ENCODE results near the gene APEX2.
"Not testable (repeated sequence)": the region's sequence is repeated elsewhere in the genome, so short reads cannot be mapped to it uniquely, and the experiment has no call there.

Gene APEX2

DNA sequence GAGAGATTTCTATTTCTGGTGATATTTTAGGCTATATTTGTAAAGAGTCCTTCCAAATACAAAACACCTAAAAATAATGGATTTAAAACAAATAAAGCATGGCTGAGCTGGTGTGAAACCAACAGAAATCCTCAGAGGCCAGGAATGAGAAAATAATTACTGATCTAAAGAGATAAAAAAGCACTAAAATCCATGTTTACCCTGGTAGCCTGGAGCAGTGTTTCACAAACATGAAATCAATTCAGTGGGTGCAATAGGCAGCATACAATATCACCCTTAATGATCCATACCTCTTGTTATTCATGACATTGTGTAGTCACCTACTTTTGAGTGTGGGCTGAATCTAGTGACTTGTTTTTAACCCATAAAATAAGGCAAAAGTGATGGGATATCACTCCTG is 20.7 kb upstream of the APEX2 start:
- Histone ChIP-seq H3K36me3 (ENCODE audit: insufficient read depth, insufficient read length, low read length) (no peaks in the 10 kb centered on the region), H3K9ac (ENCODE audit: insufficient read length, low read depth) (no peak overlapping the region), H3K27me3 (ENCODE audit: insufficient read depth, insufficient read length) (no peaks in the 10 kb centered on the region), H3K4me1 (ENCODE audit: insufficient read depth, insufficient read length) (no peaks in the 10 kb centered on the region), H3K4me3 (ENCODE audit: insufficient read length, low read depth) (no peak overlapping the region), H3K9me3 (ENCODE audit: insufficient read depth, low read length) (no peaks in the 10 kb centered on the region)
- TF ChIP-seq SUZ12 (IDR thresholded peaks at IDR 0.05; ENCODE audit: extremely low read depth, insufficient read depth, insufficient read length) (no peak), YY1 (IDR thresholded peaks at IDR 0.05; ENCODE audit: insufficient read depth, insufficient read length) (no peak), ZNF274 (IDR thresholded peaks at IDR 0.05; ENCODE audit: low read depth, low read length) (no peak)
- DNase-seq (ENCODE audit: low read depth, low spot score): no peak

DNA sequence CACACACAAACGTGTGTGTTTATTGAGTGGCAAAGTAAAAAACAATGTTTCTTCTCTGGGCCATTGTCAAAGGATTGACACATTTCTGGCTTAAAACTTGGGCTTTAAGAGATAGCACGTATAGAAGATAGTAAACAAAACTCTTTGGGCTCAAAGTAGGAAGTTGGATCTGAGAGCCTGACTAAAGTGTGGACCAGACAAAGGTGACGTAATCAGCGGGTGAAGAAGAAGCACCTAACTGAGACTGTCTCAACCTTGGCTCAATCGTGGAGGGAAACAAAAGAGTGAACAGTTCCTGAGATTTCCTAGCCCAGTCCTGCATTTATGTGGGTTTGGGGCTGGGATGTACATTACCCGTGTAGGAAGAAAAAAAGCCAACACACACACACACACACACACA is 19.8 kb upstream of the APEX2 start:
- no peak for DNase-seq (ENCODE audit: low read depth, low spot score)
- TF ChIP-seq ZNF274 (IDR thresholded peaks at IDR 0.05; ENCODE audit: low read depth, low read length) (no peak), SUZ12 (IDR thresholded peaks at IDR 0.05; ENCODE audit: extremely low read depth, insufficient read depth, insufficient read length) (no peak), YY1 (IDR thresholded peaks at IDR 0.05; ENCODE audit: insufficient read depth, insufficient read length) (no peak)
- no peaks in the 10 kb centered on the region for H3K9me3 ChIP-seq (ENCODE audit: insufficient read depth, low read length)
- H3K27me3 ChIP-seq (ENCODE audit: insufficient read depth, insufficient read length): no peaks in the 10 kb centered on the region
- no peaks in the 10 kb centered on the region for H3K36me3 ChIP-seq (ENCODE audit: insufficient read depth, insufficient read length, low read length)
- H3K4me1 ChIP-seq (ENCODE audit: insufficient read depth, insufficient read length): no peaks in the 10 kb centered on the region
- no peak overlapping the region for H3K4me3 ChIP-seq (ENCODE audit: insufficient read length, low read depth)
- H3K9ac ChIP-seq (ENCODE audit: insufficient read length, low read depth): no peak overlapping the region

DNA sequence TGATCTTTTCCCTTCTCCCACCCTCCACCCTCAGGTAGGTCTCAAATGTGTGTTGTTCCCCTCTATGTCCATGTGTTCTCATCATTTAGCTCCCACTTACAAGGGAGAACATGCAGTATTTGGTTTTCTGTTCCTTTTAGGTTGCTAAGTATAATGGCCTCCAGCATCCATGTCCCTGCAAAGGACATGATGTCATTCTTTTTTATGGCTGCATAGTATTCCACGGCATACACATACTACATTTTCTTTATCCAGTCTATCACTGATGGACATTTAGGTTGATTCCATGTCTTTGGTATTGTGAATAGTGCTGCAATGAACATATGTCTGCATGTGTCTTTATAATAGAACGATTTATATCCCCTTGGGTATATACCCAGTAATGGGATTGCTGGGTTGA is 16.9 kb upstream of the APEX2 start:
- not testable (repeated sequence) for H3K9ac ChIP-seq (ENCODE audit: insufficient read length, low read depth); H3K9me3 ChIP-seq (ENCODE audit: insufficient read depth, low read length); H3K4me1 ChIP-seq (ENCODE audit: insufficient read depth, insufficient read length); DNase-seq (ENCODE audit: low read depth, low spot score); H3K27me3 ChIP-seq (ENCODE audit: insufficient read depth, insufficient read length); H3K4me3 ChIP-seq (ENCODE audit: insufficient read length, low read depth); H3K36me3 ChIP-seq (ENCODE audit: insufficient read depth, insufficient read length, low read length)

DNA sequence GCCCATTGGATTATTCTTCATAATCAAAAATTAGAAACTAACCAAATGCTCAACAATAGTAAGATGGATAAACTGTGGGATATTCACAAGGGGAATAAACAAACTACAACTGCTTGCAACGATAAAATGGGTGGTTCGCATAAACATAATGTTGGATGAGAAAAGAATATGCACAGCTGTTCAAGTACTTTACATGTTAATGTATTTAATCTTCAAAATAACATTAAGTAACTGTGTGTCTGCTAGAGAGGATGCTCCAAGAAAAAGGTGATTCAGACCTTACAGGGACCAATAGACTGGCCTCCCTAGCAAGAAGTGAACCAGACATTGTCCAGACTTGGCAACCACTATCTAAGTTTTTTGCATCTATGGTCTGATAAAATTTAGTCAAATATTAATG is 8.5 kb upstream of the APEX2 start:
- H3K27me3 ChIP-seq (ENCODE audit: insufficient read depth, insufficient read length): no peaks in the 10 kb centered on the region
- H3K4me3 ChIP-seq (ENCODE audit: insufficient read length, low read depth): no peak overlapping the region
- no peak for DNase-seq (ENCODE audit: low read depth, low spot score)
- no peaks in the 10 kb centered on the region for H3K4me1 ChIP-seq (ENCODE audit: insufficient read depth, insufficient read length)
- H3K36me3 ChIP-seq (ENCODE audit: insufficient read depth, insufficient read length, low read length): no peaks in the 10 kb centered on the region
- no peak overlapping the region for H3K9ac ChIP-seq (ENCODE audit: insufficient read length, low read depth)
- H3K9me3 ChIP-seq (ENCODE audit: insufficient read depth, low read length): no peaks in the 10 kb centered on the region
- TF ChIP-seq YY1 (IDR thresholded peaks at IDR 0.05; ENCODE audit: insufficient read depth, insufficient read length) (no peak), SUZ12 (IDR thresholded peaks at IDR 0.05; ENCODE audit: extremely low read depth, insufficient read depth, insufficient read length) (no peak), ZNF274 (IDR thresholded peaks at IDR 0.05; ENCODE audit: low read depth, low read length) (no peak)

DNA sequence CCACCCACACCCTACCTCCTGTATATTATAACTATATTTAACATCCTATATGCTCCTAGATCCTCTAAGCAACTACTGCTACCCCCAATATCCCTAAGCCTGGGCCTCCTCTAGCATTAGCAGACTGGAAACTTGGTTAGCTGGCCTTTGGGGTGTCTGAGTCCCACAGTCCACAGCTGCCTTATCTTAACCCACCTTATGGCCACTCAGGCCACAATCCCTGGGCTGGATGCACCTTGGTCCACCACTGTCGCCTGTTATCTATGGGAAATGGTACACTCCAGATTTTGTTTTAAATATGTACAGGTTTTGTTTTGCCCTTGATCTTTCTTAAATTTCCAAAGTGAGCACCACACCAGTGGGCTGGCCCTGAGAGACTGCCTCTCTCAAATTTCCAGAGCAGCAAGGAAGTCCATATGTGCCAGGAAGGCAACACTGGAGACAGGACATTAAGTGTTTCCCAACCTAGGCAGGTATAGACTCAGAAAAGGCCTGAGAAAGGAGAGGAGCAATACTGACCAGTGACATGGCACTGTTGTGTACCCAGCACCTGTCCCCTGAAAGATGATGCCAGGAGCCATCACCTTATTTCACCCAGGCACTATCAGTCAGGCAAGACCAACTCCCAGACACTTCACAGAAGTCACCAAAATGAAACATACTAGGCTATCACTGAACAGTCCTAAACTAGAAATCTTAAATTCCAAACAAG is 7.1 kb upstream of the APEX2 start:
- H3K36me3 ChIP-seq (ENCODE audit: insufficient read depth, insufficient read length, low read length): no peaks in the 10 kb centered on the region

DNA sequence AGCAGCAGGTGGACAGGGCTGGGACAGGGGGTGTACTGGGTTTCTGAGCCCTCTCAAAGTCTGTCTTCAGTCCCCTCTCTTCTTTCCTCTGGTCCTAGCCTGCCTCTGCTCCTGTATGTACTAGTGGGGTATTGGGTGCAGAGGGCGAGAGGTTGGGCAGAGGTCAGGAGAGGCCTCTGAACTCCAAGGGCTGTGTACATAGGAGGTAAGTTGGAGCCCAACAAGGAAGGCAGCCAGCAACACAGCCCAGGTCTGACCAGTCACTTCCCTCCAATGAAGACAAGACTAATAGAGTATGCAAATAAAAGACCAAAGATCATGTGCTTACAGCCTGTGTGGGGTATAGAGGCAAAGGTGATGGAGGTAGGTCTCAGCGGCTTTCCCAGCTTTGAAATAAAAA is 6.1 kb upstream of the APEX2 start, which contains the start of gene PFKFB1:
Gene PFKFB1 (minus strand): TSS at position 90 of the 400 bp plus-strand sequence. CDS start 181 bp downstream, outside the sequence.
- H3K36me3 ChIP-seq (ENCODE audit: insufficient read depth, insufficient read length, low read length): no peaks in the 10 kb centered on the region
- TF ChIP-seq YY1 (IDR thresholded peaks at IDR 0.05; ENCODE audit: insufficient read depth, insufficient read length) (no peak), ZNF274 (IDR thresholded peaks at IDR 0.05; ENCODE audit: low read depth, low read length) (no peak), SUZ12 (IDR thresholded peaks at IDR 0.05; ENCODE audit: extremely low read depth, insufficient read depth, insufficient read length) (no peak)
- no peaks in the 10 kb centered on the region for H3K27me3 ChIP-seq (ENCODE audit: insufficient read depth, insufficient read length)
- no peak within 1 kb of the TSS for H3K4me3 ChIP-seq (ENCODE audit: insufficient read length, low read depth)
- no peak for DNase-seq (ENCODE audit: low read depth, low spot score)
- H3K9me3 ChIP-seq (ENCODE audit: insufficient read depth, low read length): no peaks in the 10 kb centered on the region
- H3K9ac ChIP-seq (ENCODE audit: insufficient read length, low read depth): no peak within 1 kb of the TSS
- H3K4me1 ChIP-seq (ENCODE audit: insufficient read depth, insufficient read length): no peaks in the 10 kb centered on the region

More for the DNA sequence above, 7.1 kb upstream of the APEX2 start:
- no peaks in the 10 kb centered on the region for H3K4me1 ChIP-seq (ENCODE audit: insufficient read depth, insufficient read length)
- H3K9me3 ChIP-seq (ENCODE audit: insufficient read depth, low read length): no peaks in the 10 kb centered on the region
- H3K9ac ChIP-seq (ENCODE audit: insufficient read length, low read depth): no peak overlapping the region
- no peaks in the 10 kb centered on the region for H3K27me3 ChIP-seq (ENCODE audit: insufficient read depth, insufficient read length)
- TF ChIP-seq SUZ12 (IDR thresholded peaks at IDR 0.05; ENCODE audit: extremely low read depth, insufficient read depth, insufficient read length) (no peak), YY1 (IDR thresholded peaks at IDR 0.05; ENCODE audit: insufficient read depth, insufficient read length) (no peak), ZNF274 (IDR thresholded peaks at IDR 0.05; ENCODE audit: low read depth, low read length) (no peak)
- DNase-seq (ENCODE audit: low read depth, low spot score): no peak
- H3K4me3 ChIP-seq (ENCODE audit: insufficient read length, low read depth): no peak overlapping the region

DNA sequence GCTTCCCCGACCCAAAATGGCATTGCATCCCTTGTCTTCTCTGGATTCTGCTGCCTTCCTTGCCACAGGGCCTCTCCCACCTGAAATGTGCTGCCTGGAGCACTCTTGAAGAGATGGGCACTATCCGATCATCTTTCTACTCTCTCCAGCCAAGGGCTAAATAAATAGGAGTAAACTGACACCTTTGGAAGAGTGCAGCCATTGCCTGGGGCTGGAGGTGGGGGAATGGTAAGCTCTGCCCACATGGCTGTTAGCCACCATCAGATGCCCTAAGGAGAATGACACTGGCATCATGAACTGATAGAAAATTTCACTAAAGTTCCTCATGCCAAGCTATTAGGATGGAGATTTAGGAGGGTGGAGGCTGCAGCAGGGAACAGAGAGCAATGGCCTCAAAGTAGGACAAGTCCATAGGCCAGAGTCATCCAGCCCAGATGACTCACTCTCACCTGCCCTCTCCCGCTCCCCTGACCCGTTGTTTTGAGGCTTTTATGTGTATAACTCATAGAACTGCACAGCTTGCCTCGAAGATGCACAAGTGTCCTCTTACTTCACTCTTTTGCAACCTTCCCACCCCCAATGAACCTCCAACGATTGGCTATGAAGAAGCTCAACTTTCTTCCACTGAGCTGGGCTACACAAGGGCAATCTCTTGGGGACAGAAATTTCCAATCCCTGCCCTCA is 5.4 kb upstream of the APEX2 start:
- H3K27me3 ChIP-seq (ENCODE audit: insufficient read depth, insufficient read length): no peaks in the 10 kb centered on the region
- H3K9ac ChIP-seq (ENCODE audit: insufficient read length, low read depth): no peak overlapping the region
- H3K4me3 ChIP-seq (ENCODE audit: insufficient read length, low read depth): no peak overlapping the region
- H3K4me1 ChIP-seq (ENCODE audit: insufficient read depth, insufficient read length): no peaks in the 10 kb centered on the region
- TF ChIP-seq SUZ12 (IDR thresholded peaks at IDR 0.05; ENCODE audit: extremely low read depth, insufficient read depth, insufficient read length) (no peak), YY1 (IDR thresholded peaks at IDR 0.05; ENCODE audit: insufficient read depth, insufficient read length) (no peak), ZNF274 (IDR thresholded peaks at IDR 0.05; ENCODE audit: low read depth, low read length) (no peak)
- H3K36me3 ChIP-seq (ENCODE audit: insufficient read depth, insufficient read length, low read length): no peaks in the 10 kb centered on the region
- H3K9me3 ChIP-seq (ENCODE audit: insufficient read depth, low read length): no peaks in the 10 kb centered on the region
- DNase-seq (ENCODE audit: low read depth, low spot score): no peak
